ENCODE data around the gene MED6.

Gene MED6, protein sequence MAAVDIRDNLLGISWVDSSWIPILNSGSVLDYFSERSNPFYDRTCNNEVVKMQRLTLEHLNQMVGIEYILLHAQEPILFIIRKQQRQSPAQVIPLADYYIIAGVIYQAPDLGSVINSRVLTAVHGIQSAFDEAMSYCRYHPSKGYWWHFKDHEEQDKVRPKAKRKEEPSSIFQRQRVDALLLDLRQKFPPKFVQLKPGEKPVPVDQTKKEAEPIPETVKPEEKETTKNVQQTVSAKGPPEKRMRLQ

DNA sequence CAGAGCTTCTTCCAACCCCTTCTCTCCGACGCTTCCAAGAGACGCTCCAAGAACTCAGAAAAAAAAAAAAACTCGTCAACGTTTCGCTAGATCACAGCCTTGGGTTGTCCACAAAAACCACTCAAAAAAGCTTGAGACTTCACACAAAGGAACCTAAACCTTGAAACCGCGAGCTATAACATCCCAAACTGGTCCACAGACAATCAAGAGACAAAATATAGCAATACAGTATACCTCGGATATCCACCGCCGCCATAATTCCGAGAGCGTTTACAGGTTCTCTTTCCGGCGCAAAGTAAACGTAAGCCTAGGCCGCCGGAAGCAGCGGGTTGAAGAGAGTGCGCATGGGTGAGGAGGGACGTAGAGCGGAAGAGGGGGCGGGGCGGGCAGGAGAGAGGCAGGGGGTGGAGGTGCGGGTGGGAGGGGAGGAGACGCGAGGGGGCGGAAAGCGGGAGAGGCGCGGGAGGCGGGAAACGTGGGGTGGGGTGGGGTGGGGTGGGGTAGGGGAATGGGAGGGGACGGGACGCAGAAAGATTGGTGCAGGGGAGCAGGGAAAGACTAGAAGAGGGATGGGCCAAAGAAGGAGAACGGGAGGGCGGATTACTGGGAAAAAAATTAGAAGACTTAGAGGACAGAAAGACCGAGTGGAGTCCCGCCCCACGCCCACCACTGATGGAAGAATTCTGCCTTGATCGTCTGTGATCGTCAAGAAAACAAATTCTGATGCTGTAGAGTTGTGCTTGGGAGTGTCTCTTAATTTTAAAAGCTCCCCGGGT, at the start of gene MED6:
Gene MED6 (minus strand): TSS at position 274 of the 776 bp plus-strand sequence. CDS start 18 bp downstream, at position 256.
- DNase-seq (ENCODE audit: low read depth in 1 of 2, low spot score in 1 of 2), result peak; percentile 81 to 88

DNA sequence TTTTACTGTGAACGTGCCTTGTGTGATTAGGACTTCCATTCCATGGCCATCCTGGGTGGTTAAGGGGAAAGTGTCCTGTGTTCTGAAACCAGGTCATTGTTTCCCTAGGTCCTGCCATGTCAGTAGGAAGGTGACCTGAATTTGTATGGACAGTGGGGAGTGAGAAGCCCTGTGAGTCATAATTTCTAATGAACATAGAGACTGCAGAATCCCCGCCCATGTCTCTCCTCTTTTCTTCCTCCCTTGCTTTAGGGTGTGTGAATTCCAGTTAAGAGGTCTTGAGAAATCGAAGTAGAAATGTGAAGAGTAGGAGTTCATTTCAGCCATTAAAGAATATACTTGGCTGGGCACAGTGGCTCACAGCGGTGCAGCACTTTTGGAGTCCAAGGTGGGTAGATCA, 49.3 kb upstream of the MED6 start:
- DNase-seq (ENCODE audit: low read depth in 1 of 2, low spot score in 1 of 2), result no peak

DNA sequence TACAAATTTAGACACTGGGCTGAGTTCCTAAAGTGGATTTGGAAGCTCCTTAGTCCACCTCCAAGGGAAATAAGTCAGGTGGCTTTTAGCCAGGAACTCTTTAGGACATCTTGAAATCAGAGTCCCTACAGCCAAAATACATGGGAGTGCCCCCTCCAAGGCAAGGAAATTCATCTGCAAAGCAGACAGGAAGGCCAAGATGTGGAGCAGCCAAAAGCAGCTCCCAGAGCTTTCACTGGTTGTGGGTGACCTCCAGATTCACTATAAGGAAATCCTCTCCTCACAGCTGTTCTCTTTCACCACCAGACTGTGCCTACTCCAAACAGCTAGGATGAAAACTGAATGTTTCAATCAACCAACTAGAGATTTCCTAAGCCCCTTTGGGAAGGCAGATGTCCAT, 47.9 kb upstream of the MED6 start:
- no peak for DNase-seq (ENCODE audit: low read depth in 1 of 2, low spot score in 1 of 2)

DNA sequence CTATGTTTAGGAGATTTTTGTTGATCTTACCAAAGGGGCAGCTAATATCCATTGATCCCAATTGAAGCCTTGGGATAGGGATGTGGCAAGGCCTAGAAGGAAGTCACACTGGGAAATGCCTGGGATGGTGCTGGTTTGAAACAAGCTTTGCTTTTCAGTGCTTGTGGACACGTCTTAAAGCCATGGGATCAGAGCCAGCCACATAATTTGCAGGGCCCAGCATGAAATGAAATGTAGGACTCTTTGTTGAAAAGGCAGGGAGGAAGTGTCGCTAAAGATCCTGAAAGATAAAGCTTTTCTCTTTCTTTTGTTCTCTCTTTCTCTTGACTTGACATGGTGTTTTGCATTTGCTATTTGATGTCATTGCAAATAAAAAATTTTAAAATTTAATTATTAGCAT, 46.2 kb upstream of the MED6 start:
- DNase-seq (ENCODE audit: low read depth in 1 of 2, low spot score in 1 of 2), result no peak

DNA sequence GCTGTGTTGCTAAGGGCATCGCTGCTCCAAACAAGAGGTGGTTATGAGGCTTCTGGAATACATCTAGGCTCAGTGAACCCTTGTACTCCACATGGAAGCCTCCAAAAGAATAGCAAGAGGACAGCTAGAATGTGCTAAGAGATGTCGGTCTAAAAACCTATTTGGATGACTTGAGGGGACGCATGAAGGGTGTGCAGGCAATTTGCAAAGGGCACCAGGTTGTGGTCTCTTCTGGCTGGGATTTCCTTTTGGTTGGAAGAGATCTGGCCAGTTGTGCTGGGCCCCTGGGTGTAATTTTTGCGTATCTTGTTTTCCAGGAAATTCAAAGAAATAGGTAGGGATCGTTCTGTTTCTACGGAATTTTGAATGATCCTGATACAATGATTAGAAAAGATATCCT, 45.4 kb upstream of the MED6 start:
- no peak for DNase-seq (ENCODE audit: low read depth in 1 of 2, low spot score in 1 of 2)

DNA sequence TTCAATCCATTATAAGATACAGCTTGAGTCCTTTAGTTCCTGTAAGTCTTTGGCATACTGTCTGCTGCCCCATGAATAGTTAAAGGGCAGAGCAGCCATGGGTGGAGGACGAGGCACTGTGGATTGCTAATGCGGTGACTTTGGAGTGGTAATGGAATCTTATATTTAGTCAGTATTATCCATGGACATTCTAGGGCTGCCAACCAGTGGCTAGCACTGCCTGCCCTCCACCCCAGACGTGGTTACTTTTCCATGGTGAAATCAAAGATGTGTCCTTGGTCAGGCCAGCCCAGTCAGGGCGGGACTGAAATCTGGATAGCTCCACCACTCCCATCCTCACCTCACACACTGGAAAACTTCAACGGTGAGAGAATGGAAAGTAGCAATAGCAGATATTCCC, 43.5 kb upstream of the MED6 start:
- no peak for DNase-seq (ENCODE audit: low read depth in 1 of 2, low spot score in 1 of 2)

DNA sequence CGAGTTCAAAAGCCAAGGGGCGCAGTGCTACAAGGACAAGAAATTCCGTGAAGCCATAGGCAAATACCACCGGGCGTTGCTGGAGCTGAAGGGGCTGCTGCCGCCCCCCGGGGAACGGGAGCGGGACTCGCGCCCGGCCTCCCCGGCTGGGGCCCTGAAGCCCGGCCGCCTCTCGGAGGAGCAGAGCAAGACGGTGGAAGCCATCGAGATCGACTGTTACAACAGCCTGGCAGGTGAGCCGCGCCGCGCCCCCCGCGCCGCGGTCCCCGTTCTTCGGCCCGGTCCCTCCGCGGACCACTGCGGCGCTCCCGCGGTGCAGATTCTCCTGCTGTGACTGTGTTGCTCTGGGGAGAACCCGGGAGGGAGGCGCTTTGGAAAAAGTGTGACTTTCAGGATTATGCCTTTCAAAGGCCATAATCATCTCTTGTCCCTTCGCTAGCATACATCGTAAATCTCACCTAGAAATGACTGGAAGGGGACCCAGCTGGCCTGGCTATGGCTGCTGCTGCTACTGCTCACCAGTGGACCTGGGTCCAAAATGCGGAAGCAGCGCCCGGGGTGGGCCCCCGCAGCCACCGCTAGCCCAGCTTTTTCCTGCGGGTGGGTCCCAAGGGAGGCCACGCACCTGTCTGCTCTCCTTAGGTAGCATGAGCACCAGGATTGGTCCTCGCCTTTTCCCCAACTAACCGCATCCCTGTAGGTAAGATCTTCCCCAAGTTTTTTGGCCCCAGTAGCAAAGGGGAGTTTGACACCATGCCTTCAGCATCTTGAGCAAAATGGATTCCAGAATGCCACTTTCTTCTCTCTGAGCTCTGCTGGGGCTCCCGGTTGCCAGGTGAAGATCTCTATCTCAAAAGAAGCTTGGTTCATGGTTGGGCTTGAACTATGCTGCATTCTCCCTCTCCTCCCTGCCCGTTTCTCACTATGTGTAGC, 42.1 kb upstream of the MED6 start:
- DNase-seq (ENCODE audit: low read depth in 1 of 2, low spot score in 1 of 2), result no peak

DNA sequence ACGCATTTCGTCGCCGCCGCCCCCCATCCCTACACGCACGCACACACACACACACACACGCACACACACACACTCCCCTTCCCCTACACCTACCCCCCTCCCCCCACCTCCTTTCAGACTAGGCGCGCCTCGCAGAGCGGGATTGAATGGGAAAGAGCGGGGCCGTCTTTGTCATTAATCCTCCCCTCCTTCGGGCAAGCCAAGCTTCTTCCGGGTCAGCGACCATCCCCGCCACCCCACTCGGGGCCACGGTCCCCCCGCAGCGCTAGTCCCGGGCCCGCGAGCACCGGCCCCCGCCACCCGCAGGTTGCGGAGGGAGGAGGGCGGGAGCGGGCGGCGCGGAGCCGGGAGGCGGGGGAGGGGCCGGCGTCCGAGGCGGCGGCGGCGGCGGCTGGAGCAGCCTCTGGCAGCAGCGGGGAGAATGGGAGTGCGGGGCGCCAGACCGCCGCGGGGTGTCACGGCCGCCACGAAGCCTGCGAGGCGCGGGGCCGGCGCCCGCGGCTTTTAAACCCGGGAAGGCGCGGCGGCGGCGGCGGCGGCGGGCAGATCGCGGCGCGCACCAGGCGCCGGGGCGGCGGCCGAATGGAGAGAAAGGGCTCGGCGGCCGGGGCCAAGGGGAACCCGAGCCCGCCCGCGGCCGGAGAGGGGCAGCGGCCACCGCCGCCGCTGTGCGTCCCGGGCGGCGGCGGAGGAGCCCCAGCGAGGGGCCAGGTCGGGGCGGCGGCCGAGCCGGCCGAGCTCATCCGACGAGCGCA, 41.3 kb upstream of the MED6 start, which contains the start of gene TTC9:
Gene TTC9 (plus strand): TSS at position 369 of the 755 bp plus-strand sequence. CDS start 214 bp downstream, at position 583.
- peak in 1 of 2 donors; percentile 31 for DNase-seq (ENCODE audit: low read depth in 1 of 2, low spot score in 1 of 2)

DNA sequence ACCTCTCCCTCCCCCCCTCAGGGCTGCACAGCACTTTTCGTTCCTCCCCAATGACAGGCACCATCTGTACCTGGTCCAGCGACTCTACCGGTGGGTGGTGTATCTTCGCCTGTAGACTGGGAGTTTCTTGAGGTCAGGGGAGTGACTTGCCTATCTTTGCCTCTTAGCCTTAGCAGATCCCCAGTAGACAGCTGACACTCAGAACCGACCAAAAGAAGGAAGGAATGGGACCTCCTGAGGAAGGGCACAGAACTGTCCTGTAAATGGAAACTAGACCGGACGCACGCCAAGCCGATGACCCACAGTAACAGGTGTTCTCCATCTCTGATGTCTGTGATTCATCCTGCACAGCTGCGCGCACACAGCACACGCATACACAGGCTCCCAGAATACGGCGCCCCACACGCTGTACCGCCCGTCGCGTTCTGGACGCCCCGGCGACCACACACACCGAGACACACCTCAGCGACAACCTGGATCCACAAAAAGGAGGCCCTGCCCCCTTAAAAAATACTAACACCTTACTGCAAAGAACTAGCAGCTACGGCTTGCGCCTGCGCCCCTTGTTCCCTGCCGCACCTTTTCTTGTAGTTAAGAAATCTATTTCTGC, 40.6 kb upstream of the MED6 start:
- DNase-seq (ENCODE audit: low read depth in 1 of 2, low spot score in 1 of 2), result no peak

DNA sequence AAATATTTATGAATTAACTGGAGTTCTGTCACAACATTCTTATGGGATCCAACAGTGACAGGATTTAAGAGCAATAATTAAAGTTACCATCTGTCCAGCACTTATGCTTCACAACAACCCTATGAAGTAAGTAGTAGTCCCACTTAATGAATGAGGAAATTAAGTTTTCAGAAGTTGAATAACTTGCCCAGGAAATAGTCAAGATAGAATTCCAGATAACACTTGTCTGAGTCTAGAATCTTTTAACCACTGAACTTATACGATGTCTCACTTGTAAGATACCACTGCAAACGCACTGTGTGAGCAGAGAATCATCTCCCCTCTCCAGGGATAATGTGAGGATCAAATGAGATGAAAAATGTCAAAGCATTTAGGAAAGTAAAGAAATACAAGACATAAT, 38.0 kb upstream of the MED6 start:
- no peak for DNase-seq (ENCODE audit: low read depth in 1 of 2, low spot score in 1 of 2)

DNA sequence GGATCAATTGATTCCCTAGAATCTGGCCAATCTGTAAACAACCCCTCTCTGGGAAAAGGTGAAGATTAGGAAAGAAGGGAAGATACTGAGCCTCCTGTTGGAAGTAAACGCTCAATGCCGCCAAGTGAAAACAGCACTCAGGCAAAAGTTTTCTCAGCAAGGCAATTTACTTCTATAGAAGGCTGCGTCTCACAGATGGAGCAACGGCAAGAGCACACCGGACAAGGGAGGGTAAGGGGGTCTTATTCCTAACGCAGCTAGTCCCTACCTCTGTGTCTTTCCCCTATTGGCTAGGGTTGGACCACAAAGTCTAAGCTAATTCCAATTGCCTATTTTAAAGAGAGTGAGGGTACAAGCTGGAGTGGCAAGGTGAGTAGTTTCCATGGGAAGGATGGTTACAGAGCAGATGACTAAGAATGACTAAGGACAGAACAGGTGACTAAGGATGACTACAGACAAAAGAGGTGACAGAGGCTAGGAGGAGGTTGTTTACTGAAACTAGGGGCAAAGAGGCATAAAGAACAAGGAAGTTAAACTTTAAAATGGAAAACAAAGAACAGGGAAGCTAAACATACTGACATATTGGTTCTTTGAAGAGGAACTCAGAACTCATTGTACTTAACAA, 35.6 kb upstream of the MED6 start:
- DNase-seq (ENCODE audit: low read depth in 1 of 2, low spot score in 1 of 2), result no peak

DNA sequence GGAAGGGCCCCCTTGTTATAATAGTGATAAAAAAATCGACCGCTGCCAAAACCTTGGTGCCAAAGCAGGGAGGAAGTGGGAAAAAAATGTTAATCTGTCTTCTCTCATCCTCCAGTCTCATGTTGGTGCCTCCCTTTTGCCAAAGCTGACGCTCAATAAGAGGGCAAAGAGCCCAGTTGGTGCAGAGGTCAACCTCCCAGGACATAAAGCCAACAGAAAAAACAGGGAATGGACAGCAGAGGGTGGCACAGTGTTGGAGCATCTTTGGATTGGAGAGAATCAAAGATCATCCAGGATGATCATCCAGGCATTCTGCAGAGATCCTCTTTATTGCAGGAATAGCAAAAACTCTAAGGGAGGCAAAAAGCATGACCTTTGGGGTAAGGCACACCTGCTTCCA, 31.5 kb upstream of the MED6 start:
- DNase-seq (ENCODE audit: low read depth in 1 of 2, low spot score in 1 of 2), result no peak

DNA sequence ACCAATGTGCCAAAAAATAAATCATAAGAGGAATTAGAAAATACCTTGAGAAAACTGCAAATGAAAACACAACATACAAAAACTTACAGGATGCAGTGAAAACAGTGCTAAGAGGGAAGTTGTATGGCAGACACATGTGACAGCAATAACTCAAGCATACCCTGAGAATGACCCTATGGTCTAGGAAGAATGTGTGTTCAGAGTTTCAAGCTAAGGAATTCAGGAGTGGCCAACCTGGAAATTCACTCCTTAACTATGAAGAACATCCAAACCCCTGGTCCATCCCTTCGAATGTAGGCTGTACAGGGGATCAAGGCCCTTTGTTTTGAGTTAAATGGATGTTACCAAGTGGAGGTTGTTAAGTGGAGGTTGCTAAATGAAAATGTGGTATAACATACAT, 24.5 kb upstream of the MED6 start:
- DNase-seq (ENCODE audit: low read depth in 1 of 2, low spot score in 1 of 2), result no peak

DNA sequence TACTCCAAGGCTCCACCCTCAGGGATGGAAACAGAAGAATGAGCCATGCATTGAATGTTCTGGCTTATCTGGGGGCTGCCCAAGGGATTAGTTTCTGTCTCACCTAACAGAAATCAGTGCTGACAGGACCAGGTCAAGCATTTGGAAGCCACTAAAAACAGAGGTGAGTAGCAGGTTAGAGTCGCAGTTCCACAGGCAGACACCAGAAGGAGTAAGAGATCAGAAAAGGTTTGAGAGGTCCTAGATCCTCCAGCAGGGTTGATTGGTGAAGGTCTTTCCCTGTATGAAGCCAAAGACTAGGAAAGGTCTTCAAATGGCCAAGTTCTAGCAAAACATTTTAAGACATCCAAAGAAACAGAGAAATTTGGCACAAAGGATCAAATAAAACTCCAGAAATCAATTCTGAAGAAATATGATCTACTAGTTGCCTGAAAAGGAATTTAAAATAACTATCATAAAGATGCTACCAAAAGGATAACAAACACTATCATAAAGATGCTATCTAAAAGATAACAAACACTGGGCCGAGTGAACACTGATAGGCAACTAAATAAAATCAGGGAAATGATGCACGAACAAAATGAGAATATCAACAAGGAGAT, 21.8 kb upstream of the MED6 start:
- DNase-seq (ENCODE audit: low read depth in 1 of 2, low spot score in 1 of 2), result peak; percentile 12 to 18

DNA sequence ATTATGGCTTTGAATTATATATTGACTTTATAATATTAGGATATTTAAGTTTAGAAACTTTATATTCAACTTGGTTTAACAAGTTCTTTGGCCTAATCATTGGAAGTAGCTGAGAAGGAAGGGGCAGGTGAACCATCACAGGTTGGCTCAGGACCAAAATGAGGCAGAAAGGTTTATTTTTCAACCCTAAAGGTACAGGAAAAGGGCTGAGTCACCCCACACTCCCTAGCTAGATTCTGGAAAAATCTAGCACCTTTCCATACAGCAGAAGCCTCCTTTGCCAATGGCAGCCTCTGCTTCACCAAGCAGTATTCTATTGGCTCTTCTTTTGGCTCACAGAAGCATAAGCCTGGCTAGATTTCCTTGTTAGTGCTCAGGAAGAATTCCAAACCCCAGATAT, 19.3 kb upstream of the MED6 start:
- no peak for DNase-seq (ENCODE audit: low read depth in 1 of 2, low spot score in 1 of 2)

DNA sequence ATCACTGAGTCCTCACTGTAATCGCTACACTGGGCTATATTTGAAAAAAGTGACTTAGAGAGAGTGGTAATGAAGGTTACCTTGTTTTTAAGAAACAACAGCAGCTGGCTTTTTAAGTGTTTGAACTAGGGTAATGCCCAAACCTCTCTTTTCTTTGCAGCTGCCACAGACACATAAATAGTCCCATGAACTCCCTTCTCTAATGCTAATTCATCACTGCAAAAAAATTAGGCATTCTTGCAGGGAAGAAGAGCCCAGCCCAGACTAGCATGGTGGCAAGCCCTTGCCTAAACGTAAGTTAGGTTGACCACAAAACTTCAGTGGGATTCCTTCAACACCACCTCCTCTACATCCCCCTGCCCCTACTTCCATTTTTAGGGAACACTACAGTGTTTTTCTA, 17.9 kb upstream of the MED6 start:
- DNase-seq (ENCODE audit: low read depth in 1 of 2, low spot score in 1 of 2), result no peak

DNA sequence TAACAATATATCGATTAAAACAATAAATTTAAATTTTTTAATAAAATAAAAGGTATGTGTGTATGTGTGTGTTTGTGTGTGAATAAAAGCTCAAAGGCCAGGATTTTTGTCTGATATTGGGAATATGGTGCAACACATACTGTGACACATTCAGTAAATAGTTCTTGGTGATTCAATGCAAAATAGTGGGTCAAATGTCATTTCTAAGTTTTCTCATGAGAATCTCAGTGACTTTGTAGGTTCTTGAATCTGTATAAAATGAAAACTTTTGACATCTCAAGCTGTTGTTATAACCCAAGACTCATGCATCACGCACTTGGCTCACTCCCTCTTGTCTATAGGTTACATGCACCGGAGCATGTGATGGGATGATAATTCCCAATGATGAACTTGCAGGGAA, 16.2 kb upstream of the MED6 start:
- DNase-seq (ENCODE audit: low read depth in 1 of 2, low spot score in 1 of 2), result no peak

DNA sequence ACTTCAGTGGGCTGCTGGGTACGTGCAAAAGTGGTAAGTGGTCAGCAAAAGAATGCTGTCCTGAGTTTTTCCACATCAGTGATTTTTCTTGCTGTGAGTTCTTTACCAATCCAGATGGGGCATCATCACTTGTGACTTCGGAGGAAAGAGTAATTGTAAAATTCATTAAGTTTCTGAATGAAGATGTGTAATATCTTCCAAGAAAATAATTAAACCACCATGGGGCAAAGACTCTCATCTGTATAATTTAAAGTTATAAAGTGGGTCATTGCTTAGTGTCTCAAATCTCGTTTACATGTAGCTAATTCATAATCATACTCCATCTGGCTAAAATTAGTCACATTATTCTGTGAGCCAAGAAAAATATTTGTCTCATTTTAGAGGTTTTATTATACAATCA, 10.8 kb upstream of the MED6 start:
- no peak for DNase-seq (ENCODE audit: low read depth in 1 of 2, low spot score in 1 of 2)

DNA sequence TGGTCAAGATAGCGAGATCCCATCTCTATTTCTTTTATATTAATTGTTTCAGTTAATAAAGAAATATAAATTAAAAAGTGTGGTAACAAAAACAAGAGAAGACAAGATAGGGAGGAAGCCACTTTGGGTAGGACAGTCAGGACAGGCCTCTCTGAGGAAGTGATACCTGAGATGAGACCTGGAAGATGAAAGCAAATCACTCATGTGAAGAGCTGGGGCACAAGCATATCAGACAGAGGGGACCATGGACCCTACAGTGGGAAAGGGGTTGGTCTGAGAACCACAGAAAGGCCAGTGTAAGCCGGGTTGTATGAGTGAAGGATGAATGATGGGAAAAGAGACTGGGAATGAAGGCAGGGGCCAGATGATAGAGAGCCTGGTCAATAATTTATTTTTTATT, 1.8 kb upstream of the MED6 start:
- no peak for DNase-seq (ENCODE audit: low read depth in 1 of 2, low spot score in 1 of 2)

DNA sequence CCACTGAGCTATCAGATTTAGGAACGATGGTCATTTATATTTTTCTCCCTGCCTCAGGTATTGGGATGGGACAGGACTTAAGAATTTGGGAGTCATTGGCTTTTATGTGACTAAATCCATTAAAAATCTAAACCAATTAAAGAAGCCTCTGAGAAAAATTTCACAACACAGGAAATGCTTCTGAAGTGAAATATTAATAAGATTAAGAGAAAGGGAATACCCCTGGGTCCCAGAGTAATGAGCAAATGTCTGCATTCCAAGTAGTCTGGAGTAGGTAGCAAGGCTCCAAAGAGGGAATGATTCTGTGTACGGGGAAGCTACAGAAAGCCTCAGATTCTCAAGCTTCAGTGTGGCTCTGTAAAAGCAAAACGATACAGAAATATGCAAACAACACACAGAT, 707 bp upstream of the MED6 start:
- no peak for DNase-seq (ENCODE audit: low read depth in 1 of 2, low spot score in 1 of 2)
